GM12801 (cell line): ENCODE results near the gene HSF4.

Experiments used
- CTCF ChIP-seq: IDR thresholded peaks from one replicate; pipeline ENCODE4 v1.5.1; 2011; ENCODE audit warnings: control low read depth; ENCODE audit not compliant: insufficient read length; ENCODE audit errors: extremely low read depth

HSF4 gene

DNA sequence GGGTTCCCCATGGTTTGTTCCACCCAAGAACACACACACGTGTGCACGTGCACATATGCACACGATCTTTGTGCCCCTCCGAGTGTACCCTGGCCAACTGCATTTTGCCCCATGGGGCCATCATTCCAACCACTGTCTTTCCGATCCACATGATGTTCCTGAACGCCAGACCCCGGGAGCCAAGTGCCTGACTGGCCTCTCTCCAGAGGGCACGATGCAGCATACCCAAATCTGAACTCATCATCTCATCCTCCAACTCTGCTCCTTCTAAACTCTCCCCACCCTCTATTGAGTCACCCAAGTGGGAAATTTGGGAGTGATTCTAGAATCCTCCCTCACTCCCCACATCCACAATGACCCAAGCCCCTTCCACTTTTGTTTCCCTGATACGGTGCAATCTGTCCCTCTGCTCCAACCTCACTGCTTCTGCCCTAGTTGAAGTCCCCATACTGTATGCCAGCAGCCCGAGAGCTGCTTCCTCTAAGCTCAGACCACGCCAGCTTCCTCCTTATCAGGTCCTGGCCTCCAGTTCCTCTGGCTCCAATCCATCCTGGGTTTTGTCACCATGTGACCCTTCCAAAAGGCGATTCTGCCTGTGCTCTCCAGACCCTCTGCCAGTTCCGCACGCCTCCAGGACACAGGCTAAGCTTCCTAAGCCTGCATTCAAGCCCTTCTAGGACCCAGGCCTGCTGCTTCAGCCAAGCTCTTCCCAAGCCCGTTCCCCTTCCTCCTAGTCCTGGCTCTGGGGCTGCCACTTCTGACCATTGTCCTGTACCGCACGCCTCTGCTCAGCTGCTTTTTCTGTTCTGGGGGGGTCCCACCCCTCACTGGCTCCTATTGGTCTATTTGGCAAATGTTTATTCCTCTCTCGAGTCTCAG, 52.3 kb downstream of the HSF4 start:
- no peak for TF ChIP-seq CTCF
